ENCODE measurements around the gene UACA.
A peak's percentile ranks its signal among the peaks of the same experiment; 100 is the strongest.
"Not testable (repeated sequence)": the region's sequence is repeated elsewhere in the genome, so short reads cannot be mapped to it uniquely, and the experiment has no call there.

UACA gene

GRCh38 chr15:70763120-70763949 is at the start of gene UACA:
UACA (minus strand) TSS chr15:70763558; CDS start chr15:70763407, 151 bp downstream.
- peak; percentile 57 to 84 (median 68) for DNase-seq (ENCODE audit: low read depth in 3 of 3)

- no peak for DNase-seq (ENCODE audit: low read depth in 3 of 3)
Observed at GRCh38 chr15:70812827-70813364, 49.5 kb upstream of the UACA start.

- DNase-seq (ENCODE audit: low read depth in 3 of 3), result no peak
Observed at GRCh38 chr15:70810916-70811578, 47.7 kb upstream of the UACA start.

GRCh38 chr15:70806992-70807712 is 43.8 kb upstream of the UACA start:
- no peak for DNase-seq (ENCODE audit: low read depth in 3 of 3)

- not testable (repeated sequence) for DNase-seq (ENCODE audit: low read depth in 3 of 3)
Observed at GRCh38 chr15:70804388-70804787, 41.0 kb upstream of the UACA start.

- no peak for DNase-seq (ENCODE audit: low read depth in 3 of 3)
Observed at GRCh38 chr15:70802629-70803028, 39.3 kb upstream of the UACA start.

GRCh38 chr15:70801109-70801508 is 37.8 kb upstream of the UACA start:
- DNase-seq (ENCODE audit: low read depth in 3 of 3), result no peak

- DNase-seq (ENCODE audit: low read depth in 3 of 3), result no peak
Observed at GRCh38 chr15:70799667-70800450, 36.5 kb upstream of the UACA start.

- DNase-seq (ENCODE audit: low read depth in 3 of 3), result no peak
Observed at GRCh38 chr15:70797464-70797863, 34.1 kb upstream of the UACA start.

GRCh38 chr15:70796516-70797310 is 33.4 kb upstream of the UACA start:
- no peak for DNase-seq (ENCODE audit: low read depth in 3 of 3)

GRCh38 chr15:70795311-70795665 is 31.9 kb upstream of the UACA start:
- DNase-seq (ENCODE audit: low read depth in 3 of 3), result no peak

- DNase-seq (ENCODE audit: low read depth in 3 of 3), result no peak
Observed at GRCh38 chr15:70794596-70795310, 31.4 kb upstream of the UACA start.

- DNase-seq (ENCODE audit: low read depth in 3 of 3), result no peak
Observed at GRCh38 chr15:70793694-70794093, 30.3 kb upstream of the UACA start.

GRCh38 chr15:70792171-70792573 is 28.8 kb upstream of the UACA start:
- DNase-seq (ENCODE audit: low read depth in 3 of 3), result no peak

GRCh38 chr15:70791259-70791658 is 27.9 kb upstream of the UACA start:
- DNase-seq (ENCODE audit: low read depth in 3 of 3), result no peak

GRCh38 chr15:70789213-70789612 is 25.9 kb upstream of the UACA start:
- no peak for DNase-seq (ENCODE audit: low read depth in 3 of 3)

- DNase-seq (ENCODE audit: low read depth in 3 of 3), result no peak
Observed at GRCh38 chr15:70788114-70789049, 25.0 kb upstream of the UACA start.

- DNase-seq (ENCODE audit: low read depth in 3 of 3), result no peak
Observed at GRCh38 chr15:70786996-70787395, 23.6 kb upstream of the UACA start.

- no peak for DNase-seq (ENCODE audit: low read depth in 3 of 3)
Observed at GRCh38 chr15:70783610-70784022, 20.3 kb upstream of the UACA start.
